T-cell (primary cell): ENCODE data around the gene THY1. TPM values are rescaled to one million over a fixed set of nuclear protein-coding genes. Genes with fewer than 3 reads are reported as not detected.
A peak's percentile ranks its signal among the peaks of the same experiment; 100 is the strongest.

ENCODE experiments used
- ATAC-seq, 4 experiments: fragments of 200-7000 bp in 3 of 4; fragments of 150-1000 bp in 1 of 4; cut with Tn5 transposase; replicated peaks in 1 of 4; 1 replicate in 3 of 4; 2 replicates in 1 of 4; pipeline ENCODE4 v1.10.0; 2021; ENCODE audit warnings: moderate library complexity in 3 of 4, mild to moderate bottlenecking in 2 of 4, moderate number of reproducible peaks in 1 of 4
- CTCF ChIA-PET, 2 donors: fragments of 300-600 bp; sonication (Branson Sonifier 250); formaldehyde crosslinking; loops; one replicate each; lab custom pipeline; 2022; ENCODE audit warnings: antibody characterized with exemption in 2 of 2; lab: Charles Lee
- POLR2A ChIA-PET, 2 donors: fragments of 300-600 bp; sonication (Branson Sonifier 250); formaldehyde crosslinking; loops; one replicate each; lab custom pipeline; 2022; ENCODE audit warnings: antibody characterized with exemption in 2 of 2; lab: Charles Lee
- DNase-seq, 35 experiments: peaks; one replicate each; pipeline versions ENCODE4 v3.0.0 to v3.0.0-alpha.2; 2013 to 2023
- H3K27ac ChIP-seq: one replicate; pipeline ENCODE4 v1.5.1; 2013; ENCODE audit warnings: low read length
- H3K27me3 ChIP-seq, 2 experiments: replicated peaks in 1 of 2; 1 replicate in 1 of 2; 2 replicates in 1 of 2; pipeline versions ENCODE4 v1.6.1 to v1.7.0; 2013; ENCODE audit warnings: low read length in 1 of 2, mixed read lengths in 1 of 2; ENCODE audit not compliant: control insufficient read depth in 2 of 2, insufficient read depth in 2 of 2; ENCODE audit errors: extremely low read depth in 1 of 2
- H3K36me3 ChIP-seq, 2 donors: 1 replicate in 1 of 2; 2 replicates in 1 of 2; pipeline versions ENCODE4 v1.6.1 to v1.7.0; 2013; ENCODE audit warnings: low read length in 1 of 2; ENCODE audit not compliant: control insufficient read depth in 2 of 2, insufficient read depth in 1 of 2; ENCODE audit errors: extremely low read depth in 1 of 2
- H3K4me1 ChIP-seq, 2 experiments: 1 replicate in 1 of 2; 2 replicates in 1 of 2; pipeline versions ENCODE4 v1.6.1 to v1.7.0; 2013; ENCODE audit warnings: low read length in 2 of 2, mixed read lengths in 1 of 2; ENCODE audit not compliant: insufficient read depth in 2 of 2, control insufficient read depth in 1 of 2; ENCODE audit errors: extremely low read depth in 1 of 2
- H3K4me3 ChIP-seq, 2 donors: 1 replicate in 1 of 2; 2 replicates in 1 of 2; pipeline versions ENCODE4 v1.5.1 to v1.7.0; 2013; ENCODE audit warnings: mild to moderate bottlenecking in 2 of 2, low read length in 1 of 2, moderate library complexity in 1 of 2; ENCODE audit not compliant: control insufficient read depth in 1 of 2; ENCODE audit errors: extremely low read depth in 1 of 2
- H3K9me3 ChIP-seq: 2 replicates; pipeline ENCODE4 v1.7.0; 2013
- H3K27ac Mint-ChIP-seq, 2 donors: one replicate each; pipeline ENCODE4 v1.8.0; 2020 to 2021; ENCODE audit warnings: mild to moderate bottlenecking in 2 of 2, mixed read lengths in 2 of 2
- H3K27me3 Mint-ChIP-seq, 2 donors: one replicate each; pipeline ENCODE4 v1.8.0; 2021 to 2022; ENCODE audit warnings: mixed read lengths in 2 of 2
- H3K36me3 Mint-ChIP-seq: one replicate; pipeline ENCODE4 v1.8.0; 2021; ENCODE audit warnings: mixed read lengths
- H3K4me1 Mint-ChIP-seq, 3 donors: one replicate each; pipeline ENCODE4 v1.8.0; 2020 to 2022; ENCODE audit warnings: mixed read lengths in 3 of 3, mild to moderate bottlenecking in 1 of 3
- H3K4me3 Mint-ChIP-seq, 3 donors: one replicate each; pipeline ENCODE4 v1.8.0; 2020 to 2022; ENCODE audit warnings: mild to moderate bottlenecking in 3 of 3, mixed read lengths in 3 of 3, moderate library complexity in 3 of 3
- H3K9me3 Mint-ChIP-seq, 3 donors: one replicate each; pipeline ENCODE4 v1.8.0; 2020 to 2022; ENCODE audit warnings: mixed read lengths in 3 of 3
- WGBS: methylation state at CpG from one replicate; pipeline ENCODE4 v1.1.5; 2013; ENCODE audit warnings: missing lambda C conversion rate; ENCODE audit not compliant: insufficient coverage; 5-methylcytosine and 5-hydroxymethylcytosine counted together
- total RNA-seq, 35 experiments: library from RNA in 6 of 35; stranded (reverse) in 6 of 35; fragments of 120-200 nt in 1 of 35; gene quantifications; one replicate each; pipeline versions ENCODE4 v1.2.1 to v1.2.4 and lab custom pipeline; 2013 to 2026

Gene THY1
- total RNA-seq, 5 donors from 2014 or later (not counting 1 experiment from before 2014, with no cell fraction given): 0.44 to 0.76 (median 0.48) TPM; not detected in 1

- no peak for ATAC-seq
Observed at GRCh38 chr11:119453881-119454280, 30.9 kb upstream of the THY1 start.

GRCh38 chr11:119450590-119451326, 27.8 kb upstream of the THY1 start:
- ATAC-seq: no peak
- H3K27ac ChIP-seq: no peak overlapping the region
- H3K36me3 ChIP-seq: no peaks in the 10 kb centered on the region
- no peaks in the 10 kb centered on the region for H3K4me1 ChIP-seq
- POLR2A ChIA-PET: no interaction called here
- no peaks in the 10 kb centered on the region for H3K36me3 Mint-ChIP-seq
- WGBS: 58% methylated on average over 3 of the region's 6 CpGs
- no peak overlapping the region for H3K27ac Mint-ChIP-seq
- H3K4me3 ChIP-seq: no peak overlapping the region
- no peak for DNase-seq
- no peaks in the 10 kb centered on the region for H3K9me3 ChIP-seq
- no peak overlapping the region for H3K4me3 Mint-ChIP-seq
- H3K4me1 Mint-ChIP-seq: peaks cover 0 to 8% (median 0%) of the 10 kb centered on the region in 3 donors
- H3K27me3 Mint-ChIP-seq: peaks cover 30 to 49% of the 10 kb centered on the region in 2 donors
- H3K9me3 Mint-ChIP-seq: no peaks in the 10 kb centered on the region
- CTCF ChIA-PET: no interaction called here
- H3K27me3 ChIP-seq: peaks cover 0 to 24% of the 10 kb centered on the region in 2 experiments

More at GRCh38 chr11:119453881-119454280, 30.9 kb upstream of the THY1 start:
- Histone ChIP-seq H3K4me1 (no peaks in the 10 kb centered on the region), H3K27ac (no peak overlapping the region), H3K4me3 (no peak overlapping the region), H3K9me3 (no peaks in the 10 kb centered on the region), H3K27me3 (peaks cover 0 to 16% of the 10 kb centered on the region in 2 experiments), H3K36me3 (no peaks in the 10 kb centered on the region)
- ChIA-PET CTCF (no interaction called here), POLR2A (no interaction called here)
- Mint-ChIP-seq H3K27me3 (peaks cover 33 to 34% of the 10 kb centered on the region in 2 donors), H3K9me3 (no peaks in the 10 kb centered on the region), H3K4me1 (no peaks in the 10 kb centered on the region), H3K4me3 (no peak overlapping the region), H3K27ac (no peak overlapping the region), H3K36me3 (no peaks in the 10 kb centered on the region)
- 57% methylated on average over 1 of the region's 1 CpG for WGBS
- DNase-seq: no peak

- DNase-seq: no peak
- H3K27ac Mint-ChIP-seq: no peak overlapping the region
- Histone ChIP-seq H3K4me1 (no peaks in the 10 kb centered on the region), H3K9me3 (no peaks in the 10 kb centered on the region), H3K4me3 (no peak overlapping the region), H3K36me3 (no peaks in the 10 kb centered on the region), H3K27ac (no peak overlapping the region), H3K27me3 (peaks cover 0 to 20% of the 10 kb centered on the region in 2 experiments)
- peaks cover 0 to 8% (median 0%) of the 10 kb centered on the region in 3 donors for H3K4me1 Mint-ChIP-seq
- H3K27me3 Mint-ChIP-seq: peaks cover 27 to 45% of the 10 kb centered on the region in 2 donors
- no peaks in the 10 kb centered on the region for H3K9me3 Mint-ChIP-seq
- no peak for ATAC-seq
- no peak overlapping the region for H3K4me3 Mint-ChIP-seq
- POLR2A ChIA-PET: no interaction called here
- 89% methylated on average over 2 of the region's 3 CpGs for WGBS
- CTCF ChIA-PET: no interaction called here
- no peaks in the 10 kb centered on the region for H3K36me3 Mint-ChIP-seq
Observed at GRCh38 chr11:119449498-119449897, 26.5 kb upstream of the THY1 start.

GRCh38 chr11:119448380-119448779, 25.4 kb upstream of the THY1 start:
- no peak for DNase-seq
- Histone ChIP-seq H3K9me3 (no peaks in the 10 kb centered on the region), H3K27ac (no peak overlapping the region), H3K27me3 (peaks cover 0 to 16% of the 10 kb centered on the region in 2 experiments), H3K4me3 (no peak overlapping the region), H3K36me3 (no peaks in the 10 kb centered on the region), H3K4me1 (no peaks in the 10 kb centered on the region)
- Mint-ChIP-seq H3K9me3 (no peaks in the 10 kb centered on the region), H3K27me3 (peaks cover 22 to 38% of the 10 kb centered on the region in 2 donors), H3K27ac (no peak overlapping the region), H3K4me1 (peaks cover 0 to 8% (median 2%) of the 10 kb centered on the region in 3 donors), H3K4me3 (no peak overlapping the region), H3K36me3 (no peaks in the 10 kb centered on the region)
- no peak for ATAC-seq
- WGBS: no CpG with 5 or more reads among the region's 4 CpGs
- POLR2A ChIA-PET: no interaction called here
- CTCF ChIA-PET: no interaction called here

- H3K27ac ChIP-seq: no peak overlapping the region
- peaks cover 0 to 16% of the 10 kb centered on the region in 2 experiments for H3K27me3 ChIP-seq
- H3K36me3 ChIP-seq: no peaks in the 10 kb centered on the region
- no peak overlapping the region for H3K4me3 Mint-ChIP-seq
- ChIA-PET CTCF (interaction anchor here in 1 of 2 donors (0.5 kb wide), 1 partner anchor 244 kb away, joined by 9 read pairs; no protein-coding TSS in a partner anchor), POLR2A (no interaction called here)
- peaks cover 0 to 8% (median 2%) of the 10 kb centered on the region in 3 donors for H3K4me1 Mint-ChIP-seq
- peak overlapping the region in 1 of 2 donors; percentile 50 for H3K27ac Mint-ChIP-seq
- DNase-seq (no peak), ATAC-seq (no peak)
- no peaks in the 10 kb centered on the region for H3K9me3 ChIP-seq
- 83% methylated on average over 2 of the region's 5 CpGs for WGBS
- H3K9me3 Mint-ChIP-seq: no peaks in the 10 kb centered on the region
- no peaks in the 10 kb centered on the region for H3K36me3 Mint-ChIP-seq
- H3K4me3 ChIP-seq: no peak overlapping the region
- no peaks in the 10 kb centered on the region for H3K4me1 ChIP-seq
- H3K27me3 Mint-ChIP-seq: peaks cover 18 to 33% of the 10 kb centered on the region in 2 donors
Observed at GRCh38 chr11:119447664-119448242, 24.8 kb upstream of the THY1 start.

GRCh38 chr11:119446871-119447663, 24.1 kb upstream of the THY1 start:
- Histone ChIP-seq H3K4me3 (no peak overlapping the region), H3K4me1 (no peaks in the 10 kb centered on the region), H3K27ac (no peak overlapping the region), H3K9me3 (no peaks in the 10 kb centered on the region), H3K27me3 (peaks cover 0 to 16% of the 10 kb centered on the region in 2 experiments), H3K36me3 (no peaks in the 10 kb centered on the region)
- Mint-ChIP-seq H3K9me3 (no peaks in the 10 kb centered on the region), H3K4me1 (peaks cover 0 to 8% (median 2%) of the 10 kb centered on the region in 3 donors), H3K36me3 (no peaks in the 10 kb centered on the region), H3K4me3 (no peak overlapping the region), H3K27me3 (peaks cover 13 to 29% of the 10 kb centered on the region in 2 donors), H3K27ac (no peak overlapping the region)
- WGBS: 52% methylated on average over 6 of the region's 10 CpGs
- POLR2A ChIA-PET: no interaction called here
- DNase-seq (no peak), ATAC-seq (no peak)
- CTCF ChIA-PET: interaction anchor here in 1 of 2 donors (0.5 kb wide), 1 partner anchor 245 kb away, joined by 9 read pairs; no protein-coding TSS in a partner anchor
